Activated CD8-positive, alpha-beta T cell treated with anti-CD3 and anti-CD28 coated beads, Interleukin-2, amount 10 ng/mL, durations not matched to agents 7 days and 5 days (primary cell): ENCODE results near the gene RUNX1. TPM values are rescaled to one million over a fixed set of nuclear protein-coding genes. Genes with fewer than 3 reads are reported as not detected.

Experiments
- ATAC-seq: fragments of 150-1000 bp; cut with Tn5 transposase; one replicate; pipeline ENCODE4 v1.10.0; 2021; ENCODE audit warnings: moderate library complexity
- CTCF ChIA-PET: fragments of 350-600 bp; sonication (Branson Sonifier 250); formaldehyde crosslinking; loops from one replicate; lab custom pipeline; 2021; ENCODE audit warnings: antibody characterized with exemption; lab: Charles Lee
- POLR2A ChIA-PET: fragments of 350-600 bp; sonication (Branson Sonifier 250); formaldehyde crosslinking; loops from one replicate; lab custom pipeline; 2021; ENCODE audit warnings: antibody characterized with exemption; lab: Charles Lee
- DNase-seq: peaks from one replicate; pipeline ENCODE4 v3.0.0-alpha.2; 2020
- H3K27ac Mint-ChIP-seq: one replicate; pipeline ENCODE4 v1.8.0; 2021; ENCODE audit warnings: mild to moderate bottlenecking, mixed read lengths
- H3K27me3 Mint-ChIP-seq: one replicate; pipeline ENCODE4 v1.8.0; 2021; ENCODE audit warnings: low read depth, mixed read lengths
- H3K36me3 Mint-ChIP-seq: one replicate; pipeline ENCODE4 v1.8.0; 2021; ENCODE audit warnings: low read depth, mixed read lengths
- H3K4me1 Mint-ChIP-seq: one replicate; pipeline ENCODE4 v1.8.0; 2021; ENCODE audit warnings: low read depth, mixed read lengths
- H3K4me3 Mint-ChIP-seq: one replicate; pipeline ENCODE4 v1.8.0; 2021; ENCODE audit warnings: mild to moderate bottlenecking, mixed read lengths
- H3K9me3 Mint-ChIP-seq: one replicate; pipeline ENCODE4 v1.8.0; 2022; ENCODE audit warnings: mixed read lengths; ENCODE audit not compliant: insufficient read depth
- total RNA-seq, 2 experiments: library from RNA; stranded (reverse); gene quantifications; one replicate each; pipeline ENCODE4 v1.2.3, GENCODE V29; 2021

The RUNX1 gene
- total RNA-seq, 2 experiments from 2014 or later, result 10.4 to 10.6 TPM

DNA sequence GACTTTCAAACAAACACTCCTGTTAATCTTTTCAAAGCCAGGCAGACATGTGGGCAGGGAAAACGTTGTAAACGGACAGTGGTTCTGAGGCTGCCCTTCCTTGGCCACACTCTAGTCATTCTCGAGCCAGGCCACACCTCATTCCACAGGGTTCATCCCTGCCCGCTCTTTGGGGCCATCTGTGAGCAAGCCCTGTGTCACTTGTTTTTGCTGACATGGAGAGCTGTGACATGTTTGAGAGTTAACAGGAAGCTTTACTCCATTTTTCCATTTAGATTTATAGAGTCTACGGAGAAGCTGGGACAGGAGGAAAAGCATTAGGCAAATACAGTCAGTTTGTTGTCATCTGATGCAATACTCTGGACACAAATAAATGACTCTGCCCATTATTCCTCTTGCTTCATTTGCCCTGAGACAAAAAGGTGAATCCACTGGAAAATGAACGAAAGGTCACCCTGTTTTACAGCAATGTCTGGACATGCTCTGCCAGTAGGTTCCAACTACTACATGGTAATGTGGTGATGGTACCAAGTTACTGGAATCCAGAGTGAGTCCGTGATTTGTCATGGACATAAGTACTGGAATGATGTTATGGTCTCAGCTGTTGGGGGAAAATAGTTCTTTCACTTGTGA, 253.4 kb downstream of the RUNX1 start:
- H3K9me3 Mint-ChIP-seq, result no peaks in the 10 kb centered on the region
- DNase-seq, result no peak
- no peak for ATAC-seq
- H3K27ac Mint-ChIP-seq, result no peak overlapping the region
- no peaks in the 10 kb centered on the region for H3K27me3 Mint-ChIP-seq
- no peak overlapping the region for H3K4me3 Mint-ChIP-seq
- POLR2A ChIA-PET, result no interaction called here
- H3K4me1 Mint-ChIP-seq, result no peaks in the 10 kb centered on the region
- H3K36me3 Mint-ChIP-seq, result peaks cover 5% of the 10 kb centered on the region
- CTCF ChIA-PET, result interaction anchor here (1.0 kb wide), 1 partner anchor 50 kb away, joined by 3 read pairs; no protein-coding TSS in a partner anchor

DNA sequence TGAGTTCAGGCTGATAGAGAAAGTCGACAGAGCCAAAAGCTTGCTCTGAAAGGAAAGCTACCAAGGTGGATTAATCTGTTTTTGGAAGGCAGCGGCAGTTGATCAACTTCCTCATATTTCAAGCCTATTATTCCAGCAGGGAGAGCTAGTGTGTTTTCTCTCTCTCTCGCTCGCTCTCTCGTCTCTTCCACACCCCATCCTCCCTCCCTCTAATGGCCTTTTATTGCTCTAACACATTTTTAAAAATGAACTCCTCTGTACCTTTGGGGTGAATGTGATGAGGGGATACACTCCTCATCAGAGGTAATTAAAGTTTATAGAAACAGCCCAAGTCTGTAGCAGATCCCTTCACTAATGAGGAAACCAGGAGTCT, 253.9 kb downstream of the RUNX1 start:
- Mint-ChIP-seq H3K27ac (no peak overlapping the region), H3K4me1 (no peaks in the 10 kb centered on the region), H3K9me3 (no peaks in the 10 kb centered on the region), H3K27me3 (no peaks in the 10 kb centered on the region), H3K36me3 (peaks cover 5% of the 10 kb centered on the region), H3K4me3 (no peak overlapping the region)
- POLR2A ChIA-PET, result no interaction called here
- CTCF ChIA-PET, result interaction anchor here (1.0 kb wide), 1 partner anchor 50 kb away, joined by 3 read pairs; no protein-coding TSS in a partner anchor
- ATAC-seq, result no peak
- no peak for DNase-seq

DNA sequence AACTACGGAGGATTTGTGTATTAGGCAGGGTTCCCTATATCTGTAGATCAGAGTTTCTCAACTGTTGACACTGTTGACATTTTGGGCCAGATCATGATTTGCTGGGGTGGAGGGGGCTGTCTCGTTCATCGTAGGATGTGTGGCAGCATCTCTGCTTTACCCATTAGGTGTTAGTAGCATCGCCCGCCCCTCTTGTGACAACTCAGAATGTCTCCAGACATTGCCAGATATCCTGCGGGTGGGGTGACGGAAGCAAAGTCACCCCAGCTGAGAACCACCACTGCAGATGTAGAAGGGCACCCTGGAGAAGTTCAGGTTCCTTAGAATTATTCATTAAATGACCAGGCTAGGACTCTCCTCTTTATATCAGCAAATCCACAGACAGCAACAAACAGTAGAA, 254.4 kb downstream of the RUNX1 start:
- Mint-ChIP-seq H3K27me3 (no peaks in the 10 kb centered on the region), H3K4me3 (no peak overlapping the region), H3K36me3 (peaks cover 5% of the 10 kb centered on the region), H3K4me1 (no peaks in the 10 kb centered on the region), H3K9me3 (no peaks in the 10 kb centered on the region), H3K27ac (no peak overlapping the region)
- POLR2A ChIA-PET, result no interaction called here
- DNase-seq (no peak), ATAC-seq (no peak)
- CTCF ChIA-PET, result no interaction called here

DNA sequence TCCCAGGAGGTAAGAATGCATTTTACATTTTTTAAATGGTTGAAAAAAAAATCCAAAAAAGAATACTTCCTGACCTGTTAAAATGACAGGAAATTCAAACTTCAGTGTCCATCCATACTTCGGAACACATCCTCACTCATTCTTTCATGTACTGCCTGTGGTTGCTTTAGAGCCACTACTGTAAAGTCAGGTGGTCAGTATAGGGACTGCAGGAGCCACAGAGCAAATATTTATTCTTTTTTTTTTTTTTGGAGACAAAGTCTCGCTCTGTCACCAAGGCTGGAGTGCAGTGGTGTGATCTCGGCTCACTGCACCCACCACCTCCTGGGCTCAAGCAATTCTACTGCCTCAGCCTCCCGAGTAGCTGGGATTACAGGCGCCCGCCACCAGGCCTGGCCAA, 255.6 kb downstream of the RUNX1 start:
- Mint-ChIP-seq H3K4me1 (no peaks in the 10 kb centered on the region), H3K9me3 (no peaks in the 10 kb centered on the region), H3K36me3 (peaks cover 3% of the 10 kb centered on the region), H3K27me3 (no peaks in the 10 kb centered on the region), H3K27ac (no peak overlapping the region), H3K4me3 (no peak overlapping the region)
- ChIA-PET CTCF (no interaction called here), POLR2A (no interaction called here)
- ATAC-seq, result no peak
- no peak for DNase-seq

DNA sequence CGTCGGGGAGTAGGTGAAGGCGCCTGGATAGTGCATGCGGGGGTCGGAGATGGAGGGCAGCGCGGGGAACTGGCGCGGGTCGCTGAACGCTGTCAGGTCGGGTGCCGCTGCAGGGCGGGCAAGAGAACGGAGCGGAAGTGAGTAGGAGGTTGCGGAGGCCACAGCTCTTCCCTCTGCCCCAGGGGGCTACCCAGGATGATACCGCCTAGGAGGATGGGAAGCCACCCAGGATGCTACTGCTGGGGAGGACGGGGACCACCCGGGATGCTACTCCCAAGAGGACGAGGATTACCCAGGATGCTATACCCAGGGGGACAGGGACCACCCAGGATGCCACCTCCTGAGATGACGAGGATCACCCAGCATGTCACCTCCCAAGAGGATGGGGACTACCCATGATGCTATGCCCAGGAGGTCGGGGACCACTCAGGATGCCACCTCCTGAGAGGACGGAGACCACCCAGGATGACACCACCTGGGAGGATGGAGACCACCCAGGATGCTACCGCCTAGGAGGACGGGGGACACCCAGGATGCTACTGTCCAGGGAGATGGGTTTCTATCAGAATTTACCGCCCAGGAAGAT, 256.5 kb downstream of the RUNX1 start:
- no peaks in the 10 kb centered on the region for H3K9me3 Mint-ChIP-seq
- DNase-seq, result no peak
- no peaks in the 10 kb centered on the region for H3K27me3 Mint-ChIP-seq
- ATAC-seq, result no peak
- H3K4me3 Mint-ChIP-seq, result no peak overlapping the region
- no peaks in the 10 kb centered on the region for H3K4me1 Mint-ChIP-seq
- no peak overlapping the region for H3K27ac Mint-ChIP-seq
- CTCF ChIA-PET, result no interaction called here
- H3K36me3 Mint-ChIP-seq, result peaks cover 3% of the 10 kb centered on the region
- POLR2A ChIA-PET, result no interaction called here

DNA sequence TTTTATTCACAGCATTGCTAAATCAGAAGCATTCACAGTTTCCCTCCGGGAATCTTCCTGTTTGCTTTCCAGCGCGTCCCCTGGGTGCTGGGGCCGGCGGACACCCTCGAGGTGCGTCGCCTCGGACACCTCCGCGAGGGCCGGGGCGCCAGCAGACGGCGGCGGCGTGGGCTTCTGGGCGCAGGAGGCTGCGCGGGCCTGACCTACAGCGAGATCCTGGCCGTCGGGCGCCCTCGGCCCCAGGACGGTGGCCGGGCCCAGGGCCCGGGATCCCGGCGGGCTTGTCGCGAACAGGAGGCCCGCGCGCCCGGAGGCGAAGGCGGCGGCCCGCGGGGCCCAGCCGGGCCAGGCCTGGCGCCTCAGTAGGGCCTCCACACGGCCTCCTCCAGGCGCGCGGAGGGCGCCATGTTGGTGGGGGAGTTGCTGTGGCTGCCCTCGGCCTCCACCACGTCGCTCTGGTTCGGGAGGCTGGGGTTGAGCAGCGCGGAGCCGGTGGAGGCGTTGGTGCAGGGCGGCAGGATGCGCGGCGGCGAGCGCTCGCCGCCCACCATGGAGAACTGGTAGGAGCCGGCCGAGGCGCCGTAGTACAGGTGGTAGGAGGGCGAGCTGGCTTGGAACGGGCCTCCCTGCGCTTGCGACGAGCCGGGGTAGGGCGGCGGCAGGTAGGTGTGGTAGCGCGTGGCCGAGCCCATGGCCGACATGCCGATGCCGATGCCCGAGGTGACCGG, 257.2 kb downstream of the RUNX1 start:
- DNase-seq (no peak), ATAC-seq (no peak)
- POLR2A ChIA-PET, result no interaction called here
- Mint-ChIP-seq H3K27ac (no peak overlapping the region), H3K9me3 (no peaks in the 10 kb centered on the region), H3K27me3 (no peaks in the 10 kb centered on the region), H3K36me3 (peaks cover 3% of the 10 kb centered on the region), H3K4me1 (no peaks in the 10 kb centered on the region), H3K4me3 (no peak overlapping the region)
- CTCF ChIA-PET, result no interaction called here

DNA sequence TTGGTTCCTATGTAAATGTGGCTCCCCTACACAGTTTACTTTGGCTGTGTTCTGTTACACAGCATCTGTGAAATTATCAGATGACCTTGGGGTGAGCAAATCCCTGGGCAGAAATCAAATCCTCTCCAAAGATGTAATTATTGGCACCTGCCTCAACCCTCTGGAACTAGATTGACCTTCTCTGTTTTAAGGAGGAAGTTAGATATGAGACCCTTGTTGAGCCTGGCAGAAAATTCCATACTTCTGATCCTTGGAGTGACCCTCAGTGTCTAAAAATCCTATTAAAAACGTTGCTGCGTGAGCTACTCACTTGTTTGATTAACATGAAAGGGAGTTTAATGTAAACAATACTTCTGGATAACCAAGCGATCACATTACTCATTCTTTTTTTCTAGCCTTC, 258.3 kb downstream of the RUNX1 start:
- H3K9me3 Mint-ChIP-seq, result no peaks in the 10 kb centered on the region
- no peaks in the 10 kb centered on the region for H3K27me3 Mint-ChIP-seq
- ChIA-PET POLR2A (no interaction called here), CTCF (no interaction called here)
- DNase-seq (no peak), ATAC-seq (no peak)
- no peak overlapping the region for H3K4me3 Mint-ChIP-seq
- peaks cover 3% of the 10 kb centered on the region for H3K36me3 Mint-ChIP-seq
- no peak overlapping the region for H3K27ac Mint-ChIP-seq
- H3K4me1 Mint-ChIP-seq, result no peaks in the 10 kb centered on the region

DNA sequence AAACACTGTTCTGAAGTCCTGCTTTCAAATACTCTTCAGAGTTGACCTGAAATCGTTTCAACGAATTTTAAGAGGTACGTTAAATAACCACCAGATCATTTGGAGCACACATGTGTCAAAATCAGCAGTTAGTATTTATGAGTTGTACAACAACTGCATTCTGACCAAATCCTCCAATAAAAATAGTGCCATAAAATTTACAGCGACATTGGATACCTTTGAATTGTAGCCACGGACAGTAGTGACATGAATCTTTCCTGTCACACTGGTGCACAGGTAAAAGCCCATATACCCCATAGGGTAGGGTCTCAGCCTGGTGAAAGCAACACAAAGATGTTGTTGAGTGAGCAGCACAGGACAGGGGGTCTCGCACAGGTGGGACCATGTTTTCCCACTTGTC, 258.8 kb downstream of the RUNX1 start:
- H3K36me3 Mint-ChIP-seq, result peaks cover 3% of the 10 kb centered on the region
- H3K27ac Mint-ChIP-seq, result no peak overlapping the region
- POLR2A ChIA-PET, result no interaction called here
- no peaks in the 10 kb centered on the region for H3K9me3 Mint-ChIP-seq
- H3K27me3 Mint-ChIP-seq, result no peaks in the 10 kb centered on the region
- H3K4me3 Mint-ChIP-seq, result no peak overlapping the region
- H3K4me1 Mint-ChIP-seq, result no peaks in the 10 kb centered on the region
- CTCF ChIA-PET, result no interaction called here
- DNase-seq (no peak), ATAC-seq (no peak)

DNA sequence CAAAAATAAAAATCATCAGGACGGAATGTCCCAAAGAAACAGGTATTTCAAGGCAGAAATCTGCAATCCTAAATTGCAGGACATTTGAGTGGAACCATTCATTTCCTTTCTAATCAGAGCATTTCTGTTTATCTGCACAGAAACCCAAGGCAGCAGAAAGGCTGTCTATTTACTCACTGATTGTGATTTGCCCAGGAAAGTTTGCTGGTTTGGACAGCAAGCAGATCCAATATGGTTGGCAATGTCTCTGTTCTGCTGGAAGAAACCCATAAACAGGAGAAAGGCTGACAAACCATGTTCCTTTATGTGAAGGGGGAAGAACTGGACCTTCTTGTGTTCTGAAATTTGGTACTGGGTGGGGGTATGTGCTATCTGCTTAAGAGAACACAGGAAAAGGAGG, 260.2 kb downstream of the RUNX1 start:
- Mint-ChIP-seq H3K27ac (no peak overlapping the region), H3K4me1 (peaks cover 2% of the 10 kb centered on the region), H3K4me3 (no peak overlapping the region), H3K27me3 (no peaks in the 10 kb centered on the region), H3K36me3 (peaks cover 3% of the 10 kb centered on the region), H3K9me3 (no peaks in the 10 kb centered on the region)
- POLR2A ChIA-PET, result no interaction called here
- DNase-seq, result no peak
- no peak for ATAC-seq
- CTCF ChIA-PET, result no interaction called here

DNA sequence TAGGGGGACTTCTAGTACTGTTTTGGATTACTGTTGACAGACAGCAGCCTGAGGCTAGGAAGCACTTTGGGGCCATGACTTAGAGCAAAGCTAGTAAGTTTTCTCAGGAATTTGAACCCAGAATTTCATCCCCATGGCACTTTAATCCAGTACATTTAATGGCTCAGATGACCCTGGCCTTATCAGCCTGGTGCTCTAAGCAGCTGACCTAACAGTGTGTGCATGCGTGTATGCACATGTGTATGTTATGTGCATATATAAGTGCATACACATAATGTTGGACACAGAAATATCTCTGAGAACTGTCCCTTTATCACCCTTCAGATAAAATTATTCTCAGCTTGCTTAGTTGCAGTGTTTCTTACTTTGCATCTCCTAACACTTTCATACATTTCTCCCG, 265.3 kb downstream of the RUNX1 start:
- H3K27me3 Mint-ChIP-seq, result peaks cover 2% of the 10 kb centered on the region
- CTCF ChIA-PET, result no interaction called here

DNA sequence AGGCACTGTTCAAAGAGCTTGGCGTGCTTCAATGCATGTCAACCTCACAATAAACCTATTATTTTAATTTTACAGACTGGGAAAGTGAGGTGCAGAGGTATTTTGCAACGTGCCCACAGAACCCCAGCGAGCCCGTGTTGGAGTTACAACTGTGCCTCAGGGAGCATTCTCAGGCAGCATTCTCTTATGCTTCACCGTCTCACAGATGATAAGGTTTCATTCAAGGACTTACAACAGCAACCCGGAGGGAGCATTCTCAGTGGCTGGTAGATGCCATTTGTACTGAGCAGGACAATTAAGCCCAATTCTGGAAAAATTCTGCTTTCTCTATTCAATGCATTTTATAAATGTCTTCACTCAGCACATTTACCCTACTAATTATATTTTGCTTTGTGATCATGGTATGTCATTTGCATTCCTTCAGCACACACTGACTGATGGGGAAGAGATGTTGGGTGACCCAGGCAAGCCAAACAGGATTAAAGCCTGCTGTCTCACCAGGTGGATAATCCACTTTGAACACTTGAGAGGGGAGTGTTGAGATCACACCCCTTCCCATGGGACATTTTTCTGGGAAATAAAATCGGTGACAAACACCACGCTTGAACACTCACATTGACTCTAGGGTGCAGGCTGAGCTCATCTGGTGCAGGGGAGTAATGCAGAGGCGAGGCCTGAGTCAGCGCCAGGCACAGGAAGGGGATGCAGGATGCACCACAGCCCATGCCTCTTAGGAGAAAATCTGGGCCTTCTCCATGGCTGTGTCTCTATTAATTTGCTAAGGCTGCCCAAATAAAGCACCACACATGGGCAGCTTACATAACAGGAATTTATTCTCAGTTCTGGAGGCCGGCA, 266.4 kb downstream of the RUNX1 start:
- Mint-ChIP-seq H3K4me3 (no peak overlapping the region), H3K27me3 (peaks cover 9% of the 10 kb centered on the region), H3K4me1 (peaks cover 2% of the 10 kb centered on the region), H3K36me3 (no peaks in the 10 kb centered on the region), H3K27ac (no peak overlapping the region), H3K9me3 (peaks cover 9% of the 10 kb centered on the region)
- ChIA-PET POLR2A (no interaction called here), CTCF (no interaction called here)
- no peak for ATAC-seq
- no peak for DNase-seq

More for the DNA sequence above, 265.3 kb downstream of the RUNX1 start:
- ATAC-seq (no peak), DNase-seq (no peak)
- POLR2A ChIA-PET, result no interaction called here
- H3K9me3 Mint-ChIP-seq, result peaks cover 9% of the 10 kb centered on the region
- no peaks in the 10 kb centered on the region for H3K36me3 Mint-ChIP-seq
- peaks cover 2% of the 10 kb centered on the region for H3K4me1 Mint-ChIP-seq
- H3K4me3 Mint-ChIP-seq, result no peak overlapping the region
- H3K27ac Mint-ChIP-seq, result no peak overlapping the region

DNA sequence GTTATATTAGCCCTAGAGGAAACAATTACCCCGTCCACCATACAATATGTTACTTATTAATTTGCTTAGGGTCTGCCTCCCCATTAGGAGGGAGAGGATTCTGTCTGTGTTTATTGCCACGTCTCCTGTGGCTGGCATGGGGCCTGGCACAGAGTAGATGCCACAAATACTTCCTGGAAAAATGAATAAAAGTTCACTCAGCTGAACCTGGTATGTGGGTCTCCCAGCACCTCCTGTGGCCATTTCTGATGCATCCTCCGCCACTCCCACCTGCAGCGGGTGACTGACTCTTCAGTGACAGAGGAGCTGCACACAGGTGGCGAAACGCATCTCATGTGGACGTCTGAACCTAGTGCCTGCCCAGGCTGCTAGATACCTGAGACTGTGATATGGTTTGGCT, 267.6 kb downstream of the RUNX1 start:
- ChIA-PET POLR2A (no interaction called here), CTCF (no interaction called here)
- Mint-ChIP-seq H3K9me3 (peaks cover 9% of the 10 kb centered on the region), H3K27me3 (peaks cover 9% of the 10 kb centered on the region), H3K27ac (no peak overlapping the region), H3K36me3 (no peaks in the 10 kb centered on the region), H3K4me3 (no peak overlapping the region), H3K4me1 (peaks cover 2% of the 10 kb centered on the region)
- no peak for ATAC-seq
- no peak for DNase-seq
